NCI-H146 (cell line): ENCODE data around the gene STAMBPL1.
A peak's percentile ranks its signal among the peaks of the same experiment; 100 is the strongest.
"Not testable (repeated sequence)": the region's sequence is repeated elsewhere in the genome, so short reads cannot be mapped to it uniquely, and the experiment has no call there.

Source experiments
- DNase-seq: peaks from one replicate; lab custom pipeline; 2025; lab: John Stamatoyannopoulos, UW

Gene STAMBPL1

GRCh38 chr10:88920986-88921593, 41.0 kb downstream of the STAMBPL1 start:
- peak; percentile 31 for DNase-seq

DNA sequence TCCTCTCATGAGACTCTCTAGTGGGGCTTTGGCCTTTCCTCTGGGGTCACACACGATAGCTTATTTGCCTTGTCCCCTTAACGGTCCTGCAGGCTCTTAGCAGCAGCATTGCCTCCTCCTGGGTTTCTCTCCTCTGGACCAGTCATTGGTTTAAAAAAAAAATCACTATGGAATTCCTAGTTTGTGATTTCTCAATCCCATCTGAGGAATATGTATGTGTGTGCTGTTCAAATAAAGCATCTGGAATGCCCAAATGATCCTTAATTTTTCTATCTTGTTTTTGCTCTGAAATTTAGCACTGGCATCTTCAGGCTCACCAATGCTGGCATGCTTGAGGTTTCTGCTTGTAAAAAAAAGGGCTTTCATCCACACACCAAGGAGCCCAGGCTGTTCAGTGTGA, 42.0 kb downstream of the STAMBPL1 start:
- DNase-seq: no peak

GRCh38 chr10:88923520-88923919, 43.5 kb downstream of the STAMBPL1 start:
- DNase-seq: no peak

GRCh38 chr10:88926566-88927415, 46.7 kb downstream of the STAMBPL1 start:
- no peak for DNase-seq

DNA sequence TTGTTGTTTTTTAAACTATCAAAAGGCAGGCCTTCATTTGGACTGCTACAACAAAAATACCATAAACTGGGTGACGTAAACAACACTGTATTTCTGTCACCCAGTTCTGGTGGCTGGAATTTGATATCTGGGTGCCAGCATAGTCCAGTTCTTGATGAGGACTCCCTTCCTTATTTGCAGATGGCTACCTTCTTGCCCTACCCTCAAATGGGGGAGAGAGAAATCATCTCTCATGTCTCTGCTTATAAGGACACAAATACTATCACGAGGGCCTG, 47.3 kb downstream of the STAMBPL1 start:
- DNase-seq: no peak

GRCh38 chr10:88928254-88928653, 48.2 kb downstream of the STAMBPL1 start:
- no peak for DNase-seq

- DNase-seq: no peak
These were observed 51.5 kb downstream of the STAMBPL1 start for GRCh38 chr10:88931548-88931947.

DNA sequence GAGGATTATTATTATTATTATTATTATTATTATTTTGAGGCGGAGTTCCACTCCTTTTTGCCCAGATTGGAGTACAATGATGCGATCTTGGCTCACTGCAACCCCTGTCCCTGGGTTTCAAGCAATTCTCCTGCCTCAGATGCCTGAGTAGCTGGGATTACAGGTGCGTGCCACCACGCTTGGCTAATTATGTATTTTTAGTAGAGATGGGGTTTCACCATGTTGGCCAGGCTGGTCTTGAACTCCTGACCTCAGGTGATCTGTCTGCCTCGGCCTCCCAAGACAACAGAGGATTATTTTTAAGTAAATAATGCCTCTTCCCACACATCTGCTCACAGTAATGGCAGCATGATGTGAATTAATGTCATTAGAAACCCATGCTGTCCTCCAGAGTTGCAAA, 52.0 kb downstream of the STAMBPL1 start:
- not testable (repeated sequence) for DNase-seq

GRCh38 chr10:88932539-88933256, 52.7 kb downstream of the STAMBPL1 start:
- DNase-seq: peak; percentile 83

DNA sequence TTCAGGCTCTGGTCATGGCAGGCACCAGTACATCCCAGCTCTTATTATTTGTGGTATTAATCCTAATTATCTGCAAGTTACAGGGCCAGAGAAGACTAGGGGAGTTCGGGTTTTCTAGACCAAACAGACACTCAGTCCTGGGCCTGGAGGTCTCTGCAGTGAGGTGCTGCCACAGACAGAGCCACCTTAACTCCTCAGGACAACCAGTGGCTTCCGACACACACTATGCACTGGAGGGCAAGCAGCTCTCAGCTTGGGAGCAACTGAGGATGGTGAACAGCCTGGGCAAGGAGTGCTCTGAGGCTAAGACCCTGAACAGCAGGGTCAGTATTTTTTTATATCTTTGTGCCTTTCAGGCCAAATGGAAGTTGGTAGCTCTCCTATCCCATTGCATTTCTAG, 53.5 kb downstream of the STAMBPL1 start:
- no peak for DNase-seq

GRCh38 chr10:88934900-88935672, 55.0 kb downstream of the STAMBPL1 start:
- peak; percentile 87 for DNase-seq

DNA sequence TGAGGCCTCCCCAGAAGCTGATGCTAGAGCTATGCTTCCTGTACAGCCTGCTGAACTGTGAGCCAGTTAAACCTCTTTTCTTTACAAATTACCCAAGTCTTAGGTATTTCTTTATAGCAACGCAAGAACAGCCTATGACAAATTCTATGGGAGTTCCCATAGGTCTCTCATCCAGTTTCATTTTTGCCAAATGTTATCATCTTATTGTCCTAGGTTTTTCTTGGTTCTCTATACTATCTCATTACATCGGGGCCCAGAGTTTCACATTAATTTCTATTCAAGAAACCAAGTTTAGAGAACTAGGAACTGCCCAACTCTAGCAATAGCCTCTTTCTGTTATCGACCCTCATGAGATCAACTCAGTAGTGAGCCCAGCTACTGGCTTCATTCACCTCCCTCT, 56.6 kb downstream of the STAMBPL1 start:
- DNase-seq: no peak

DNA sequence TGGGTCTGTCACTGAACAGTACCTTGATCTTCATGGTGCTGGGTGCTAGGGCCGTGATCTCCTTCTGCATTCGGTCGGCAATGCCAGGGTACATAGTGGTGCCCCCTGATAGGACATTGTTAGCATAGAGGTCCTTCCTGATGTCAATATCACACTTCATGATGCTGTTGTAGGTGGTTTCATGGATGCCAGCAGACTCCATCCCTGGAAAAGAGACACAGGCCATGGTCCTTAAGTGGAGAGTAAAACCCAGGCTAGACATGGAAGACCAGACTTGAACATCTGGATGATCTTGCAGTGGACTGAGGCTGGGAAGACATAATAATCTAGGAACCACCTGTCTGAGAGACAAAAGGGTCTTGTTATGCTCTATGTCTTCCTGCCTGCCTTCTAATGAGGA, 58.0 kb downstream of the STAMBPL1 start:
- no peak for DNase-seq

DNA sequence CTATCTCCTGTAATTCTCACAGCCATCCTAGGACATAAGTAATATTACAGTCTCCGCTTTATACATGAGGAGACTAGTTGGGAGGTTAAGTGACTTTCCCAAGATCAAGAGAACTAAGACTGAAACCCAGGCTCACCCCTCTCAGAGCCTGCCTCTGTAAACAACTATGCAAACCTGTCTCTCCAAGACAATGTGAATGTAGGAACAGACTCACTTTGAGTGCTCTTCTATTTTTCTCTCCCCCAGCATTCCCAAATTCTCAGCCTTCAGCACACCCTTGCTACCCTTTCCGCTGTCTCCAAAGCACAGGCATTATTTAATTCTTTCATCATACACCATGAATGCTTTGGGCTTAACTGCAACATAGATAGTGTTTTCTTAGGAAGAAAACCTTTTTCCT, 58.9 kb downstream of the STAMBPL1 start:
- no peak for DNase-seq

GRCh38 chr10:88941026-88941425, 61.0 kb downstream of the STAMBPL1 start:
- no peak for DNase-seq

GRCh38 chr10:88943778-88944177, 63.7 kb downstream of the STAMBPL1 start:
- no peak for DNase-seq

DNA sequence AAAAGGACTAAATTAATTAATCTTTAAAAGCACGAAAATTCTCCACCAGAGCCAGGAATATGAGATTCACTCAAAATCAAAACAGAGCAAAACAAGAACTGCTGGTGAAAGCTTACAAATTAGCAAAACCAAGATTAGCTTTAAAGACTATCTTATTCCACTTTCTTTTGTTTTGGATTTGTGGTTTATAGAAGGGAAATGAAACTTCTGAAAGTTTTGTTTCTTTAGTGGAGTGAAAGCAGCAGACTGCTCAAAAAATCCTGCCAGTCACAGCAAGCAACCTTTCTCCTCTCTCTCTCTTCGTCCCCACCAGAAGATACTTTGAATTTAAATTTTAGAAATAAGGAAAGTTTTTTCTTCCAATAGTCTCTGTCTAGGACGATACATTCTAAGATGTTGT, 64.8 kb downstream of the STAMBPL1 start:
- DNase-seq: no peak

DNA sequence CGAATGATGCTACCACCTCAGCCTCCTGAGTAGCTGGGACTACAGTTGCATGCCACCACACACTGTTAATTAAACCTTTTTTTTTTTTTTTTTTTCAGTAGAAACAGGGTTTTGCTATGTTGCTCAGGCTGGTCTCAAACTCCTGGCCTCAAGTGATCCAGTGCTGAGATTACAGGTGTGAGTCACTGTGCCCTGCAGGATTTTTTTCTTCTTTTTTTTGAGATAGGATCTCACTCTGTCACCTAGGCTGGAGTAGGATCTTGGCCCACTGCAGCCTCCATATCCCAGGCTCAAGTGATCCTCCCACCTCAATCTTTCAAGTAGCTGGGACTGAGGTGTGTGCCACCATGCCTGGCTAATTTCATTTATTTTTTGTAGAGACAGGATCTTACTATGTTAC, 66.2 kb downstream of the STAMBPL1 start:
- no peak for DNase-seq

DNA sequence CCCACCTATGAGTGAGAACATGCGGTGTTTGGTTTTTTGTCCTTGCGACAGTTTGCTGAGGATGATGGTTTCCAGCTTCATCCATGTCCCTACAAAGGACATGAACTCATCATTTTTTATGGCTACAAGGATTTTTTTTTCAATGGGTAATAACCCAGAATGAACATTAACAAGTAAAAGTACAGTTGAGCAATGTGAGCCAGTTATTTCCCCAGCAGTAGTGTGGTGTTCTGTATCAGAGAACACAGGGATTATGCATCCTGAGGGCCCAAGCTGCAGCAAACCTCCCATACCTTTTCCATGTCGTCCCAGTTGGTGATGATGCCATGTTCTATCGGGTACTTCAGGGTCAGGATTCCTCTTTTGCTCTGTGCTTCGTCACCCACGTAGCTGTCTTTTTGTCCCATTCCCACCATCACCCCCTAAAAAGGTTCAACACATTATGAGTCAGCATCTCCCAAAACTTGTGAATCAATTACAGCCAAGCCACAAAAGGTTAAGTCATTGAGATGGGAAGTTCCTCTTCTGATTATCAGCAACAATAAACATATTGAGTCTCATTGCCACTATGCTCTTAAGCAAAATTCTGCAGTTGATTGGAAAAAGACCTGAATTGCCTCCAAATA, 67.0 kb downstream of the STAMBPL1 start:
- DNase-seq: no peak

GRCh38 chr10:88949051-88949450, 69.0 kb downstream of the STAMBPL1 start:
- no peak for DNase-seq

DNA sequence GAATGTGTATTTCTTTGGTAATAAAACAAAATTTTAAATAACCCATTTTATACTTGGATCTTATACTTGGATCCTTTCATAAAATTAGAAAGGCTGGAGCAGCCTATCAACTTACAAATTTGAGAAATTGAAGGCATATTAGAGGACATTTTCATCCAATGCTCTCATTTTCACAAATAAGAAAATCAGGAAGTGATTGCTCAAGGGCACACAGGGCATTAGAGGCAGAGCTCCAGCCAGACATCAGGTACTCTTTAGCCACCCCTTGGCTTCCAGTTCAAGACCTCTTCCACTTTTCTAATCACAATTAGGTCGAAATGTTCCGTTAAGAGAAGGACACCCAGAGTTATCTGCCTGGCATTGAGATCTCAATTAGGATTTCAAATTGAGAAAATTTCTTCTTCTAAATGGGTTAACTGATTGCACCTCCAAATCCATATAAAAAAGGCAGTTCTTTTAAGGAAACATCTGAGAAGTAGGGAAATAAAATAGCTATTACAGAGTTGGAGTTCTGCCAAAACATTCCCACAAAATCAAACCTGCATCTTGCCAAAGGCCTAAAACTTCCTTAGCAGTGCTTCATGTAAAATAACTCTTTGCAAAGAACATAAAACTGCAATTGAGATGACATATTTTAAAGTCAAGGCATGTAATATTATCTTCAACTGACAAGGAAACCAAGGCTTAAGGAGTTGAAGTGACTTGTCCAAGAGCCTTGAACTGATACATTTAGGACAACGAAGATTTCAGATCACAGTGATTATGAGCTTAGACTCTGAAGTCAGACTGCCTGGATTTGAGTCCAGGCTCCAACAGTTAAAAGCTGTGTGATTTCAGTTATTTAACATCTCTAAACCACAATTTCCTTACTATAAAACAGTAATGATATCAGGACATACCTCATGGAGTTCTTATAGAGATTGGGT, 70.1 kb downstream of the STAMBPL1 start:
- DNase-seq: no peak
